IMR-90 (cell line): Measurements from ENCODE around the gene SH3RF1. TPM values are rescaled to one million over a fixed set of nuclear protein-coding genes. Genes with fewer than 3 reads are reported as not detected.

Experiments
- ATAC-seq: fragments of 200-7000 bp; cut with Tn5 transposase; 2 replicates; pipeline ENCODE4 v1.9.1; 2020; ENCODE audit warnings: low read depth, mild to moderate bottlenecking, moderate library complexity
- BruUV-seq: library from RNA; stranded (reverse); fragments of 400-500 nt; replicated peaks from 2 replicates; lab custom pipeline; 2021; lab: Mats Ljungman, UMichigan
- CTCF ChIA-PET: fragments of 300-600 bp; formaldehyde crosslinking; extraction: SDS; loops from one replicate; lab custom pipeline; 2021; ENCODE audit warnings: antibody characterized with exemption; lab: Yijun Ruan, JAX
- POLR2A ChIA-PET: fragments of 300-600 bp; sonication (Branson Sonifier 250); formaldehyde crosslinking; loops from one replicate; lab custom pipeline; 2022; ENCODE audit warnings: antibody characterized with exemption; ENCODE audit not compliant: unreplicated experiment; lab: Charles Lee
- DNase-seq: peaks from one replicate; pipeline ENCODE4 v3.0.0; 2013
- H2AFZ ChIP-seq: replicated peaks from 2 replicates; pipeline ENCODE3; 2013; ENCODE audit warnings: low read length, mild to moderate bottlenecking; ENCODE audit not compliant: poor library complexity
- H2AK5ac ChIP-seq: 2 replicates; pipeline ENCODE4 v1.6.1; 2013; ENCODE audit warnings: low read depth, low read length, inconsistent platforms
- H2AK9ac ChIP-seq: replicated peaks from 2 replicates; pipeline ENCODE3; 2013; ENCODE audit warnings: mild to moderate bottlenecking, low read depth, low read length, moderate library complexity; ENCODE audit not compliant: poor library complexity
- H2BK120ac ChIP-seq: 2 replicates; pipeline ENCODE4 v1.6.1; 2013; ENCODE audit warnings: low read depth, low read length, inconsistent platforms
- H2BK15ac ChIP-seq: 3 replicates; pipeline ENCODE4 v1.6.1; 2013; ENCODE audit warnings: low read depth, low read length, inconsistent platforms
- H2BK20ac ChIP-seq: 2 replicates; pipeline ENCODE4 v1.6.1; 2013; ENCODE audit warnings: low read depth, mild to moderate bottlenecking, inconsistent platforms, low read length, moderate library complexity
- H2BK5ac ChIP-seq: 2 replicates; pipeline ENCODE4 v1.6.1; 2013; ENCODE audit warnings: mild to moderate bottlenecking, low read depth, low read length, inconsistent platforms; ENCODE audit not compliant: poor library complexity, severe bottlenecking
- H3K14ac ChIP-seq: replicated peaks from 2 replicates; pipeline ENCODE4 v1.6.1; 2013; ENCODE audit warnings: low read depth, low read length, inconsistent platforms
- H3K18ac ChIP-seq: 2 replicates; pipeline ENCODE4 v1.6.1; 2013; ENCODE audit warnings: low read depth, low read length, control low read depth
- H3K23ac ChIP-seq: 2 replicates; pipeline ENCODE4 v1.6.1; 2013; ENCODE audit warnings: low read depth, low read length, inconsistent platforms
- H3K27ac ChIP-seq: 2 replicates; pipeline ENCODE4 v1.5.1; 2013; ENCODE audit warnings: mild to moderate bottlenecking, control low read depth, low read length; ENCODE audit not compliant: insufficient read depth
- H3K27me3 ChIP-seq: 2 replicates; pipeline ENCODE4 v1.6.1; 2013; ENCODE audit warnings: low read length; ENCODE audit not compliant: control insufficient read depth, insufficient read depth
- H3K36me3 ChIP-seq: 2 replicates; pipeline ENCODE4 v1.6.1; 2013; ENCODE audit warnings: low read length, mixed read lengths; ENCODE audit not compliant: control insufficient read depth, insufficient read depth
- H3K4ac ChIP-seq: 2 replicates; pipeline ENCODE4 v1.6.1; 2013; ENCODE audit warnings: low read depth, low read length, inconsistent platforms
- H3K4me1 ChIP-seq: 2 replicates; pipeline ENCODE4 v1.6.1; 2013; ENCODE audit warnings: low read length, mixed read lengths; ENCODE audit not compliant: control insufficient read depth, insufficient read depth
- H3K4me2 ChIP-seq: 2 replicates; pipeline ENCODE4 v1.6.1; 2013; ENCODE audit warnings: low read depth, mild to moderate bottlenecking, control low read depth, low read length, moderate library complexity
- H3K4me3 ChIP-seq: 2 replicates; pipeline ENCODE4 v1.5.1; 2013; ENCODE audit warnings: low read depth, mild to moderate bottlenecking, control low read depth, low read length, moderate library complexity; ENCODE audit not compliant: insufficient read depth
- H3K56ac ChIP-seq: 2 replicates; pipeline ENCODE4 v1.6.1; 2013; ENCODE audit warnings: low read length, inconsistent platforms; ENCODE audit not compliant: insufficient read depth; ENCODE audit errors: extremely low read depth
- H3K79me1 ChIP-seq, 2 experiments: 2 replicates each; pipeline ENCODE4 v1.6.1; 2013; ENCODE audit warnings: low read length in 2 of 2, inconsistent platforms in 1 of 2, low read depth in 1 of 2
- H3K9ac ChIP-seq: 2 replicates; pipeline ENCODE4 v1.6.1; 2013; ENCODE audit warnings: low read depth, low read length, control low read depth
- H3K9me1 ChIP-seq: 2 replicates; pipeline ENCODE4 v1.6.1; 2013; ENCODE audit warnings: low read length, inconsistent platforms; ENCODE audit not compliant: insufficient read depth
- H3K9me3 ChIP-seq: 2 replicates; pipeline ENCODE4 v1.6.1; 2013; ENCODE audit warnings: low read length; ENCODE audit not compliant: control insufficient read depth, insufficient read depth
- H4K20me1 ChIP-seq: 2 replicates; pipeline ENCODE4 v1.6.1; 2013; ENCODE audit warnings: low read length, inconsistent platforms; ENCODE audit not compliant: insufficient read depth
- H4K5ac ChIP-seq: 2 replicates; pipeline ENCODE4 v1.6.1; 2013; ENCODE audit warnings: mild to moderate bottlenecking, low read depth, low read length, control low read depth
- H4K8ac ChIP-seq, 2 experiments: 2 replicates each; pipeline ENCODE4 v1.6.1; 2013; ENCODE audit warnings: low read depth in 2 of 2, low read length in 2 of 2, control low read depth in 1 of 2, inconsistent platforms in 1 of 2
- H4K91ac ChIP-seq: 2 replicates; pipeline ENCODE4 v1.6.1; 2013; ENCODE audit warnings: low read depth, low read length, inconsistent platforms; ENCODE audit not compliant: insufficient read depth
- BHLHE40 ChIP-seq: fragments of 150-350 bp; IDR thresholded peaks from 2 replicates; pipeline ENCODE4 v1.6.1; 2016; ENCODE audit warnings: mild to moderate bottlenecking, low read depth, low read length
- CEBPB ChIP-seq: IDR thresholded peaks from 2 replicates; pipeline ENCODE4 v1.6.1; 2012; ENCODE audit warnings: low read depth, low read length, improper control_type of control experiment
- CHD1 ChIP-seq: IDR thresholded peaks from 2 replicates; pipeline ENCODE4 v1.6.1; 2012; ENCODE audit warnings: low read depth, low read length, improper control_type of control experiment
- FOS ChIP-seq: fragments of 150-350 bp; IDR thresholded peaks from 2 replicates; pipeline ENCODE4 v1.6.1; 2016; ENCODE audit warnings: low read depth, low read length
- MAFK ChIP-seq: IDR thresholded peaks from 2 replicates; pipeline ENCODE4 v1.6.1; 2012; ENCODE audit warnings: low read depth, low read length, improper control_type of control experiment
- MAZ ChIP-seq: IDR thresholded peaks from 2 replicates; pipeline ENCODE4 v1.6.1; 2012; ENCODE audit warnings: low read depth, mild to moderate bottlenecking, low read length, improper control_type of control experiment, moderate library complexity, borderline replicate concordance
- NFE2L2 ChIP-seq: fragments of 150-350 bp; IDR thresholded peaks from 2 replicates; pipeline ENCODE4 v1.6.1; 2016; ENCODE audit warnings: low read depth, mild to moderate bottlenecking, low read length
- POLR2A ChIP-seq: IDR thresholded peaks from 2 replicates; pipeline ENCODE4 v1.6.1; 2012; ENCODE audit warnings: mild to moderate bottlenecking, low read depth, low read length
- RAD21 ChIP-seq: IDR thresholded peaks from 2 replicates; pipeline ENCODE4 v1.6.1; 2012; ENCODE audit warnings: low read length, improper control_type of control experiment
- SMC3 ChIP-seq: fragments of 150-350 bp; IDR thresholded peaks from 2 replicates; pipeline ENCODE4 v1.6.1; 2016; ENCODE audit warnings: low read depth, mild to moderate bottlenecking, antibody characterized with exemption, low read length, moderate library complexity
- WGBS, 2 experiments: methylation state at CpG; one replicate each; pipeline versions ENCODE4 v1.1.5 to v1.1.7; 2013; ENCODE audit warnings: missing lambda C conversion rate in 2 of 2; ENCODE audit not compliant: insufficient read length in 1 of 2; ENCODE audit errors: extremely low coverage in 2 of 2; 5-methylcytosine and 5-hydroxymethylcytosine counted together
- dilution Hi-C: fragments of 300-500 bp; cut with HindIII; formaldehyde crosslinking; loops from one replicate; pipeline ENCODE4 v1.14.3; 2018; ENCODE audit warnings: low sequenced_read_pairs; ENCODE audit not compliant: unreplicated experiment
- in situ Hi-C: fragments of 300-500 bp; cut with MboI; formaldehyde crosslinking; loops from 3 replicates; pipeline ENCODE4 v1.14.3; 2019; ENCODE audit warnings: low sequenced_read_pairs, inconsistent platforms, mixed read lengths
- intact Hi-C: fragments of 100-400 bp; cut with micrococcal nuclease; formaldehyde crosslinking; loops from 2 replicates; pipeline ENCODE4 v1.10.0; 2022
- polyA plus RNA-seq, 3 experiments: library from polyadenylated mRNA; depleted of rRNA; stranded (reverse); fragments of >200 nt; gene quantifications; 2 replicates each; pipeline ENCODE4 v1.2.3, GENCODE V29; 2012; ENCODE audit warnings: low replicate concordance in 1 of 3
- total RNA-seq: library from RNA; depleted of rRNA; stranded (reverse); fragments of >200 nt; gene quantifications from 2 replicates; pipeline ENCODE4 v1.2.3, GENCODE V29; 2012
- TF ChIP-seq, protein P1 (sequence below): conservative IDR thresholded peaks from 2 replicates; pipeline ENCODE4 v1.5.1; 2012; ENCODE audit warnings: mild to moderate bottlenecking, low read depth, low read length, improper control_type of control experiment
- TF ChIP-seq, protein P2 (sequence below): fragments of 150-350 bp; IDR thresholded peaks from 2 replicates; pipeline ENCODE4 v1.6.1; 2017; ENCODE audit warnings: mild to moderate bottlenecking, antibody characterized with exemption, low read length, low read depth
- TF ChIP-seq, protein P3 (sequence below): fragments of 150-350 bp; IDR thresholded peaks from 2 replicates; pipeline ENCODE4 v1.6.1; 2016; ENCODE audit warnings: low read depth, mild to moderate bottlenecking, low read length, moderate library complexity, borderline replicate concordance

The SH3RF1 gene
- total and polyA plus RNA-seq, 2 of the 4 experiments (the other 2 are of a cell fraction), result 22.0 to 29.8 TPM

DNA sequence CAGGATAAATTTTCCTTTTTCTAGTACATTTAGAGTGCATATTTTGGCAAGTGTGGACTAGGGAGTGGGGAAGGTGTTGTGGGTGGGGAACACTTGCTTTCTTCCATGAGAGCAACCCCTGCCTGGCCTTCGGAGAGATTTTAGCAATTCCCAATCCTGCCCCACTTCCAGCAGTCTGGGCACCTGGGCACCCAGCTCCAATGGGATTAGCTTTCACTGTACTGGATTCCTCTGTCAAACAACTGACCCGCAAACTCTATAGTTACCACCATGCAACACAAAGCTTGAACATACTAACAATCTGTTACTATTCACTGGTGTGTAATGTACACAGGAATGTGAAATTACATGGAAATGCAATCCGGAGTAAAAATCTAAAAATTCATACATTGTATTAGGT, 50.3 kb downstream of the SH3RF1 start:
- intact Hi-C loops, result no loop called here
- no peak overlapping the region for H3K4ac ChIP-seq
- H3K56ac ChIP-seq, result no peak overlapping the region
- no peak overlapping the region for H3K4me3 ChIP-seq
- H2BK20ac ChIP-seq, result peak overlapping the region; percentile 6; the same call in 1 of the 2 replicates
- no peak overlapping the region for H2AFZ ChIP-seq
- ATAC-seq (no peak), DNase-seq (no peak)
- peaks cover 24% of the 10 kb centered on the region for H3K4me1 ChIP-seq
- CTCF ChIA-PET, result no interaction called here
- H3K4me2 ChIP-seq, result no peak overlapping the region; the same call in 1 of the 2 replicates
- peak overlapping the region; percentile 20 for H2BK5ac ChIP-seq
- 0 out of 2 replicates have a peak overlapping the region, but pooled peaks have one; percentile 25 for H4K5ac ChIP-seq
- H3K9ac ChIP-seq, result no peak overlapping the region
- no peak overlapping the region for H2BK15ac ChIP-seq
- H3K27ac ChIP-seq, result peak overlapping the region; percentile 48; the same call in 1 of the 2 replicates
- H3K18ac ChIP-seq, result no peak overlapping the region
- peaks cover 32% of the 10 kb centered on the region; the same call in 1 of the 2 replicates for H4K20me1 ChIP-seq
- peaks cover 33% of the 10 kb centered on the region for H3K9me1 ChIP-seq
- no TSS peak for BruUV-seq
- TF ChIP-seq POLR2A (no peak), FOS (no peak), CEBPB (no peak), MAFK (no peak), BHLHE40 (no peak), RAD21 (no peak), SMC3 (no peak), MAZ (no peak), CHD1 (no peak), NFE2L2 (no peak)
- TF ChIP-seq, protein P1, sequence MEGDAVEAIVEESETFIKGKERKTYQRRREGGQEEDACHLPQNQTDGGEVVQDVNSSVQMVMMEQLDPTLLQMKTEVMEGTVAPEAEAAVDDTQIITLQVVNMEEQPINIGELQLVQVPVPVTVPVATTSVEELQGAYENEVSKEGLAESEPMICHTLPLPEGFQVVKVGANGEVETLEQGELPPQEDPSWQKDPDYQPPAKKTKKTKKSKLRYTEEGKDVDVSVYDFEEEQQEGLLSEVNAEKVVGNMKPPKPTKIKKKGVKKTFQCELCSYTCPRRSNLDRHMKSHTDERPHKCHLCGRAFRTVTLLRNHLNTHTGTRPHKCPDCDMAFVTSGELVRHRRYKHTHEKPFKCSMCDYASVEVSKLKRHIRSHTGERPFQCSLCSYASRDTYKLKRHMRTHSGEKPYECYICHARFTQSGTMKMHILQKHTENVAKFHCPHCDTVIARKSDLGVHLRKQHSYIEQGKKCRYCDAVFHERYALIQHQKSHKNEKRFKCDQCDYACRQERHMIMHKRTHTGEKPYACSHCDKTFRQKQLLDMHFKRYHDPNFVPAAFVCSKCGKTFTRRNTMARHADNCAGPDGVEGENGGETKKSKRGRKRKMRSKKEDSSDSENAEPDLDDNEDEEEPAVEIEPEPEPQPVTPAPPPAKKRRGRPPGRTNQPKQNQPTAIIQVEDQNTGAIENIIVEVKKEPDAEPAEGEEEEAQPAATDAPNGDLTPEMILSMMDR, result no peak
- TF ChIP-seq, protein P2, sequence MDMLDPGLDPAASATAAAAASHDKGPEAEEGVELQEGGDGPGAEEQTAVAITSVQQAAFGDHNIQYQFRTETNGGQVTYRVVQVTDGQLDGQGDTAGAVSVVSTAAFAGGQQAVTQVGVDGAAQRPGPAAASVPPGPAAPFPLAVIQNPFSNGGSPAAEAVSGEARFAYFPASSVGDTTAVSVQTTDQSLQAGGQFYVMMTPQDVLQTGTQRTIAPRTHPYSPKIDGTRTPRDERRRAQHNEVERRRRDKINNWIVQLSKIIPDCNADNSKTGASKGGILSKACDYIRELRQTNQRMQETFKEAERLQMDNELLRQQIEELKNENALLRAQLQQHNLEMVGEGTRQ, result no peak
- TF ChIP-seq, protein P3, sequence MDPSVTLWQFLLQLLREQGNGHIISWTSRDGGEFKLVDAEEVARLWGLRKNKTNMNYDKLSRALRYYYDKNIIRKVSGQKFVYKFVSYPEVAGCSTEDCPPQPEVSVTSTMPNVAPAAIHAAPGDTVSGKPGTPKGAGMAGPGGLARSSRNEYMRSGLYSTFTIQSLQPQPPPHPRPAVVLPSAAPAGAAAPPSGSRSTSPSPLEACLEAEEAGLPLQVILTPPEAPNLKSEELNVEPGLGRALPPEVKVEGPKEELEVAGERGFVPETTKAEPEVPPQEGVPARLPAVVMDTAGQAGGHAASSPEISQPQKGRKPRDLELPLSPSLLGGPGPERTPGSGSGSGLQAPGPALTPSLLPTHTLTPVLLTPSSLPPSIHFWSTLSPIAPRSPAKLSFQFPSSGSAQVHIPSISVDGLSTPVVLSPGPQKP, result no peak
- dilution Hi-C loops, result no loop called here
- no peak overlapping the region for H3K14ac ChIP-seq
- peak overlapping the region; percentile 8; the same call in 1 of the 2 replicates for H3K23ac ChIP-seq
- no peak overlapping the region for H4K91ac ChIP-seq
- 0 out of 2 replicates have a peak overlapping the region, but pooled peaks have one; percentile 2 for H2BK120ac ChIP-seq
- H3K9me3 ChIP-seq, result no peaks in the 10 kb centered on the region
- peak overlapping the region; percentile 61; the same call in 1 of the 2 replicates for H2AK5ac ChIP-seq
- H3K36me3 ChIP-seq, result no peaks in the 10 kb centered on the region; the same call in 1 of the 2 replicates
- no CpG with 5 or more reads among the region's 3 CpGs for WGBS, 2 experiments
- H4K8ac ChIP-seq, result 0 out of 4 replicates have a peak overlapping the region, but pooled peaks of 1 of the 2 experiments have one; percentile 22
- H2AK9ac ChIP-seq, result no peak overlapping the region
- POLR2A ChIA-PET, result no interaction called here
- H3K79me1 ChIP-seq, result peaks cover 30 to 69% of the 10 kb centered on the region in 2 experiments
- in situ Hi-C loops, result no loop called here
- H3K27me3 ChIP-seq, result no peaks in the 10 kb centered on the region
